D721Med (cell line): ENCODE results near the gene FES.

Source experiments
- DNase-seq: peaks from one replicate; pipeline ENCODE4 v3.0.0; 2011; ENCODE audit warnings: low spot score; ENCODE audit not compliant: insufficient read length
- FAIRE-seq: peaks from 2 replicates; lab custom pipeline; 2011; peaks lifted over from hg19 to GRCh38; lab: Jason Lieb, UNC
- TF ChIP-seq, protein P1 (sequence below): IDR thresholded peaks from 2 replicates; pipeline ENCODE4 v1.5.1; 2012; ENCODE audit warnings: mild to moderate bottlenecking, control low read depth; ENCODE audit not compliant: insufficient read depth; ENCODE audit errors: missing control alignments

Gene FES

DNA sequence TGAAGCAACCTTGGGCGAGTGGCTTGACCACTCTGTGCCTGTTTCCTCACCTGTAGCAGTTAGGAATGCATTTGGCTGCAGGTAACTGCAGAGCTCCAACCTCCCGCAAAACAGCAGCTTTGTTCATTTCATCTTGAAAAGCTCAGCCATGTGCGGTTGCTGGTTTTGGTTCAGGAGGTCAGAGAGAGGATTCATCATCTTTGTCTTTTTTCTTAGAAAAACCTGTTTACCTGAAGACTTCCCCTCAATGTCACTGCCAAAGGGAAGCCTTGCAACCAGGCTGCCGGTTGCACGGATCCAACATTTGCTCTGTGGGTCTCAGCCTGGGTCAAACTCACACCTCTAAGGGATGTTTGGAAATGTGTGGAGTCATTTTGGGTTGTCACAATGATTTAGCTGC lies 32.4 kb upstream of the FES start:
- no peak for FAIRE-seq
- DNase-seq = no peak
- TF ChIP-seq, protein P1, sequence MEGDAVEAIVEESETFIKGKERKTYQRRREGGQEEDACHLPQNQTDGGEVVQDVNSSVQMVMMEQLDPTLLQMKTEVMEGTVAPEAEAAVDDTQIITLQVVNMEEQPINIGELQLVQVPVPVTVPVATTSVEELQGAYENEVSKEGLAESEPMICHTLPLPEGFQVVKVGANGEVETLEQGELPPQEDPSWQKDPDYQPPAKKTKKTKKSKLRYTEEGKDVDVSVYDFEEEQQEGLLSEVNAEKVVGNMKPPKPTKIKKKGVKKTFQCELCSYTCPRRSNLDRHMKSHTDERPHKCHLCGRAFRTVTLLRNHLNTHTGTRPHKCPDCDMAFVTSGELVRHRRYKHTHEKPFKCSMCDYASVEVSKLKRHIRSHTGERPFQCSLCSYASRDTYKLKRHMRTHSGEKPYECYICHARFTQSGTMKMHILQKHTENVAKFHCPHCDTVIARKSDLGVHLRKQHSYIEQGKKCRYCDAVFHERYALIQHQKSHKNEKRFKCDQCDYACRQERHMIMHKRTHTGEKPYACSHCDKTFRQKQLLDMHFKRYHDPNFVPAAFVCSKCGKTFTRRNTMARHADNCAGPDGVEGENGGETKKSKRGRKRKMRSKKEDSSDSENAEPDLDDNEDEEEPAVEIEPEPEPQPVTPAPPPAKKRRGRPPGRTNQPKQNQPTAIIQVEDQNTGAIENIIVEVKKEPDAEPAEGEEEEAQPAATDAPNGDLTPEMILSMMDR = no peak

DNA sequence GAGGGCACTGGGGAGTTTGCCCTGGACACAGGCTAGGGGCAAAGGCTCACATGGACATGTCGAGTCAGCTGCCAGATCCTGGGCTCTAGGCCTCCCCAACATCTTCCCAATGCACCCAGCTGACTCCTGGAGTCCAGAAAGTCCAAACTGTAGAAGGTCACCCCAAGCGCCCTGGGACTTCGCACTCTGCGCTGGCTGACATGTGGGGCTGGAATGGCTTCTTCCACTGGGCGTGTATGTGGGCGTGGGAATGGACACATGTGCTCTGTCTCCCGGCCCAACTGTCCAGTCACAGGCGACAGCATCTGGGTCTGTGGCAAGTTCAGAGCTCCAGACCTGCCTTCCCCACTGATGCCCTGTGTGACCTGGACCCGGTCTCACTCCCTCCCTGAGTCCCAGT lies 29.2 kb upstream of the FES start:
- TF ChIP-seq, protein P1 = no peak
- FAIRE-seq = no peak
- no peak for DNase-seq

DNA sequence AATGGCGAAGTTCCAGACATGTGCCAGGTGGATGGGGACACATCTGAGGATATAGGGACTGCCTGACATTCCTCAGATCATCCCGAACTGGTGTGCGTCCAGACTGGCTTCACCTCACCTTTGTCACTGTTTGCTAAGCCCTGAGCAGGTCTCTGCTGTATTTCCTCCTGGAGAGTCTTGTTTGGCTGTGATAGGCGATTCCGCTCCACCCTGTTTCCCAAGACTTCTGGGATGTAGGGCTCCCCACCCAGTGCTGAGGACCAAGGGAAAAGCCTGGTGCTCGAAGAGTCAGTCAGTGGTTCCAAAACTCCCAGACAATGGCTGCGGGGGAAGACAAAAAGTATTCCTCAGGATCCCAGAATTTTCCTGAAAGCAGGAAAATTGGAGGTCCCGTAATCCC lies 27.0 kb upstream of the FES start:
- DNase-seq (no peak), FAIRE-seq (no peak)
- TF ChIP-seq, protein P1 = no peak

DNA sequence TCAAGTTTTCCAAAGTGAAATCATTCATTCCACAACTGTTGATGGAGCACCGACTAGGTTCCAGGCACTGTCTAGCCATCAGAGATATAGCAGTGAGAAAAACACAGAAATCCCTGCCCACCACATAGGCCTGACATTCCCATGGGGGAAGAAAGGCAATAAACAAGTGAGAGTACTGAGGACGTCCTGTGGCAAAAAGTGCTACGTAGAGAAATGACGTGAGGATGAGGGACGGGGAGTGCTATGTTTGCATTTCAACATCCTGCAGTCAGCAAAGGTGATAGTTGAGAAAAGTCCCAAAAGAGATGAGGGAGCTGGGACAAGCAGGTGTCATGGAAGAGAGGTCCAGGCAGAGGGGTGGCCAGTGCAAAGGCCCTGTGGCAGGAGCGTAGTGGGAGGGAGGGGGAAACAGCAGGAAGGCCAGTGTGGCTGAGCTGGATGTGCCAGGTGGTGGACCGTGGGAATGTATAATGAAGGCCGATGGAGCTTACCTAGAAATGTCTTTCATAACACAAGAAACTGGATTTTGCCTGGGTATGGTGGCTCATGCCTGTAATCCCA lies 26.3 kb upstream of the FES start:
- FAIRE-seq (no peak), DNase-seq (no peak)
- TF ChIP-seq, protein P1 = no peak

DNA sequence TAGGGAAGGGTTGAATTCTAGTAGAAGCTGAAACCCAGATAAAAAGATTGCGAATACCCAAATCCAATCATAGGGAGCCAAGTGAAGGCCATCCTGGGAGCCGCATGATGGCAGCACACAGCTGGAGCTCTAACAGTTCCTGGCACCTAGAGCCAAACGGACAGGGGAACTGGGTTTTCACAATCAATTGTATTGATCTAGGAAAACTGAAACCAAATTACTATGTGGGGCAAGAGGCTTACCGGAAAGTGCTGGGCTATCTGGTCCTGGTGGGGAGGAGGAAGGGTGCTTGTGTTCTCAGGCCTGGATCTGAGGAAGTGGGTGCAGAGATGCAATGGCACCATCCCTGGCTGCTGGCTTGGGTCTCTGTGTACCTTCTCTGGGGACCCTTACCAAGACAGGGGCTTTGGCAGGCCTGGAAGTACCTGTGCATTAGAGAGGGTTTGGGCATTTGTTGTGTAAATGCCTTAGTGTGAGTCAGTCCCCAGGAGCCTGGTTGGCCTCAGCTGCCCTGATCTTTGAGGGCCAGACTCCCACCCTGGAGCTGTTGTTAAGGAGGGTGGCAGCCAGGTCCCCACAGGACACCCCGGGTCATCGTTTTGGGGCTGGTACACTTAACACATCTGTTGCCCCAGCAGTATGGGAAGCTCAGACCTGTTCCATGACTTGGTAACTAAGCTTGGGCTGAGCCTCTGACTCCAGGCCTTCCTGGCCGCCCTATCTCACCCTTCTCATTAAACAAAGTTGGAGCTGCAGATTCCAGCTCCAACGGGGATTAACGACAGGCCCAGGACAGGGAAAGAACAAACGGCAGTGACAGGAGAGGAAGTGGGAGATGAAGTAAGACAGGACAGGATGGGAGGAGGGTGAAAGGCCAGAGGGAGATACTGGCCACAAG lies 24.8 kb upstream of the FES start:
- FAIRE-seq (no peak), DNase-seq (no peak)
- TF ChIP-seq, protein P1 = no peak

DNA sequence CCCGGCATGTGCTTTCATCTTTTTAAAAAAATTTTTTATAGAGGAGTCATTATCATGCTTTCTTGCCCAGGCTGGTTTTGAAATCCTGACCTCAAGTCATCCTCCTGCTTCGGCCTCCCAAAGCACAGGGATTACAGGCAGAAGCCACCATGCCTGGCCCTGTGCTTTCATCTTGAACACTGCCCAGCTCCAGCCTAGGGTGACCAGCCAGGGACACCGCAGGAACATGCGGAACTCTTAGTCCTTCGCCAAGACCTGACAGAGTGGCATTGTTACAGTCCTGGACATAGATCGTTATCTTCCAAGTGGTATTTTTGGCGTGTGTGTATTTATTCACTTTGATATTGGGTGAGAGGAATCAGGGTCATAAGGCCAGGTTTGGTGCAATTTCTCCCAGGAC lies 23.9 kb upstream of the FES start:
- TF ChIP-seq, protein P1 = no peak
- DNase-seq (no peak), FAIRE-seq (no peak)
